ENCODE data around the gene EIF4E2. TPM values are rescaled to one million over a fixed set of nuclear protein-coding genes. Genes with fewer than 3 reads are reported as not detected.
"Not testable (repeated sequence)": the region's sequence is repeated elsewhere in the genome, so short reads cannot be mapped to it uniquely, and the experiment has no call there.

The EIF4E2 gene
- total and polyA plus RNA-seq, 2 donors (not counting 3 experiments of a cell fraction or from before 2014, with no cell fraction given) = 50.0 to 96.5 TPM

- Histone ChIP-seq H3K79me2 (ENCODE audit: control insufficient read depth, insufficient read depth, low read length) (no peaks in the 10 kb centered on the region), H3K36me3 (ENCODE audit: control insufficient read depth in 2 of 2, extremely low read depth in 1 of 2, insufficient read depth in 2 of 2, low read length in 2 of 2) (no peaks in the 10 kb centered on the region), H3K9ac (replicated peaks; ENCODE audit: extremely low read depth, insufficient read depth, low read length) (no peak overlapping the region), H4K20me1 (replicated peaks; ENCODE audit: control insufficient read depth, extremely low read depth, insufficient read depth, low read length) (no peaks in the 10 kb centered on the region), H3K4me3 (replicated peaks in 1 of 3; ENCODE audit: insufficient read depth in 1 of 3, low read depth in 1 of 3, low read length in 3 of 3) (no peak overlapping the region), H2AFZ (ENCODE audit: low read depth, low read length) (no peak overlapping the region), H3K4me2 (ENCODE audit: insufficient read depth, low read length) (no peak overlapping the region), H3K9me1 (replicated peaks; ENCODE audit: control insufficient read depth, extremely low read depth, insufficient read depth, low read length) (no peaks in the 10 kb centered on the region), H3K9me3 (replicated peaks; ENCODE audit: control insufficient read depth, insufficient read depth, low read length) (no peaks in the 10 kb centered on the region), H3K27ac (ENCODE audit: insufficient read depth, low read depth, low read length) (no peak overlapping the region), H3K27me3 (ENCODE audit: control insufficient read depth in 2 of 2, insufficient read depth in 2 of 2, low read length in 2 of 2) (peaks cover 0 to 2% of the 10 kb centered on the region in 2 experiments), H3K4me1 (ENCODE audit: control insufficient read depth, extremely low read depth, insufficient read depth, low read length) (no peaks in the 10 kb centered on the region)
- dilution Hi-C loops (cut with MboI; ENCODE audit: extremely low pct_ligation_motif_present, low sequenced_read_pairs) (no loop called here), intact Hi-C loops (cut with micrococcal nuclease) (no loop called here)
- CTCF ChIA-PET = interaction anchor here (1.5 kb wide), 1 partner anchor 205 kb away, joined by 4 read pairs; no protein-coding TSS in a partner anchor
- BruUV-seq (replicated peaks) = no TSS peak
- TF ChIP-seq MAX (IDR thresholded peaks at IDR 0.05; ENCODE audit: insufficient read depth, insufficient read length) = no peak
- TF ChIP-seq, protein P1, sequence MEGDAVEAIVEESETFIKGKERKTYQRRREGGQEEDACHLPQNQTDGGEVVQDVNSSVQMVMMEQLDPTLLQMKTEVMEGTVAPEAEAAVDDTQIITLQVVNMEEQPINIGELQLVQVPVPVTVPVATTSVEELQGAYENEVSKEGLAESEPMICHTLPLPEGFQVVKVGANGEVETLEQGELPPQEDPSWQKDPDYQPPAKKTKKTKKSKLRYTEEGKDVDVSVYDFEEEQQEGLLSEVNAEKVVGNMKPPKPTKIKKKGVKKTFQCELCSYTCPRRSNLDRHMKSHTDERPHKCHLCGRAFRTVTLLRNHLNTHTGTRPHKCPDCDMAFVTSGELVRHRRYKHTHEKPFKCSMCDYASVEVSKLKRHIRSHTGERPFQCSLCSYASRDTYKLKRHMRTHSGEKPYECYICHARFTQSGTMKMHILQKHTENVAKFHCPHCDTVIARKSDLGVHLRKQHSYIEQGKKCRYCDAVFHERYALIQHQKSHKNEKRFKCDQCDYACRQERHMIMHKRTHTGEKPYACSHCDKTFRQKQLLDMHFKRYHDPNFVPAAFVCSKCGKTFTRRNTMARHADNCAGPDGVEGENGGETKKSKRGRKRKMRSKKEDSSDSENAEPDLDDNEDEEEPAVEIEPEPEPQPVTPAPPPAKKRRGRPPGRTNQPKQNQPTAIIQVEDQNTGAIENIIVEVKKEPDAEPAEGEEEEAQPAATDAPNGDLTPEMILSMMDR (IDR thresholded peaks at IDR 0.05; ENCODE audit: extremely low read depth in 1 of 2, insufficient read depth in 1 of 2, low read depth in 1 of 2, low read length in 2 of 2) = no peak
- TF ChIP-seq POLR2AphosphoS5 (IDR thresholded peaks at IDR 0.05; ENCODE audit: insufficient read depth, low read depth, low read length) = no peak
- no peak for TF ChIP-seq MYC (IDR thresholded peaks at IDR 0.05; ENCODE audit: low read depth, low read length)
- TF ChIP-seq FOS (IDR thresholded peaks at IDR 0.05; ENCODE audit: borderline replicate concordance, insufficient read depth, low read length) = no peak
- TF ChIP-seq POLR2A (IDR thresholded peaks at IDR 0.05; ENCODE audit: low read depth, low read length) = no peak
- TF ChIP-seq JUN (IDR thresholded peaks at IDR 0.05; ENCODE audit: borderline replicate concordance, insufficient read depth, insufficient read length, low read depth) = no peak
- TF ChIP-seq EZH2 (IDR thresholded peaks at IDR 0.05; ENCODE audit: borderline replicate concordance, low read depth, low read length, severe bottlenecking) = no peak
- TF ChIP-seq GATA2 (IDR thresholded peaks at IDR 0.05; ENCODE audit: insufficient read depth, insufficient read length, low read depth, low read length) = no peak
- POLR2A ChIA-PET = interaction anchor here (1.2 kb wide), 1 partner anchor 18 kb away, joined by 3 read pairs; the partner anchor contains the start of genes EIF4E2 and TIGD1
- DNase-seq (ENCODE audit: low read depth, low spot score) (no peak), FAIRE-seq (no peak)
Measured at GRCh38 chr2:232532419-232532818, 18.1 kb upstream of the EIF4E2 start.

GRCh38 chr2:232532821-232533220, 17.7 kb upstream of the EIF4E2 start:
- H4K20me1 ChIP-seq (replicated peaks; ENCODE audit: control insufficient read depth, extremely low read depth, insufficient read depth, low read length); H2AFZ ChIP-seq (ENCODE audit: low read depth, low read length); H3K4me2 ChIP-seq (ENCODE audit: insufficient read depth, low read length); H3K79me2 ChIP-seq (ENCODE audit: control insufficient read depth, insufficient read depth, low read length); H3K9me3 ChIP-seq (replicated peaks; ENCODE audit: control insufficient read depth, insufficient read depth, low read length); intact Hi-C loops (cut with micrococcal nuclease); DNase-seq (ENCODE audit: low read depth, low spot score); H3K4me3 ChIP-seq (replicated peaks in 1 of 3; ENCODE audit: insufficient read depth in 1 of 3, low read depth in 1 of 3, low read length in 3 of 3); H3K9ac ChIP-seq (replicated peaks; ENCODE audit: extremely low read depth, insufficient read depth, low read length); H3K4me1 ChIP-seq (ENCODE audit: control insufficient read depth, extremely low read depth, insufficient read depth, low read length); H3K9me1 ChIP-seq (replicated peaks; ENCODE audit: control insufficient read depth, extremely low read depth, insufficient read depth, low read length); BruUV-seq (replicated peaks); FAIRE-seq; H3K27ac ChIP-seq (ENCODE audit: insufficient read depth, low read depth, low read length); H3K27me3 ChIP-seq (ENCODE audit: control insufficient read depth in 2 of 2, insufficient read depth in 2 of 2, low read length in 2 of 2); POLR2A ChIA-PET; H3K36me3 ChIP-seq (ENCODE audit: control insufficient read depth in 2 of 2, extremely low read depth in 1 of 2, insufficient read depth in 2 of 2, low read length in 2 of 2); dilution Hi-C loops (cut with MboI; ENCODE audit: extremely low pct_ligation_motif_present, low sequenced_read_pairs): not testable (repeated sequence)
- CTCF ChIA-PET = interaction anchor here (1.5 kb wide), 1 partner anchor 206 kb away, joined by 4 read pairs; no protein-coding TSS in a partner anchor

Data from endothelial cell of umbilical vein (primary cell).